Ramos (cell line): ENCODE data around the gene LCE2A.
"Not testable (repeated sequence)": the region's sequence is repeated elsewhere in the genome, so short reads cannot be mapped to it uniquely, and the experiment has no call there.

Experiments used
- in situ Hi-C: fragments of 300-500 bp; cut with MboI; formaldehyde crosslinking; loops from one replicate; pipeline ENCODE4 v1.14.3; 2022; ENCODE audit warnings: low sequenced_read_pairs; ENCODE audit not compliant: unreplicated experiment

The LCE2A gene

GRCh38 chr1:152697701-152698600 is at the start of gene LCE2A:
Gene LCE2A, plus strand, starts transcription at chr1:152698345. Its CDS starts 557 bp downstream, at chr1:152698902.
- in situ Hi-C loops, result no loop called here

GRCh38 chr1:152654110-152654509 is 44.0 kb upstream of the LCE2A start:
- in situ Hi-C loops, result loop anchor here (25.0 kb wide), 1 partner anchor 583 kb away; no protein-coding TSS in a partner anchor

- in situ Hi-C loops, result loop anchor here (25.0 kb wide), 1 partner anchor 581 kb away; no protein-coding TSS in a partner anchor
Observed at GRCh38 chr1:152656459-152656858, 41.7 kb upstream of the LCE2A start.

GRCh38 chr1:152657677-152658076 is 40.5 kb upstream of the LCE2A start:
- in situ Hi-C loops, result loop anchor here (25.0 kb wide), 1 partner anchor 580 kb away; no protein-coding TSS in a partner anchor

- in situ Hi-C loops, result loop anchor here (25.0 kb wide), 1 partner anchor 579 kb away; no protein-coding TSS in a partner anchor
Observed at GRCh38 chr1:152658649-152659048, 39.5 kb upstream of the LCE2A start.

GRCh38 chr1:152663098-152663497 is 35.0 kb upstream of the LCE2A start, which contains the start of gene LCE2D:
Gene LCE2D, plus strand, starts transcription at chr1:152663380. Its CDS starts 726 bp downstream, at chr1:152664106.
- in situ Hi-C loops, result loop anchor here (25.0 kb wide), 1 partner anchor 574 kb away; no protein-coding TSS in a partner anchor

GRCh38 chr1:152666171-152666570 is 32.0 kb upstream of the LCE2A start:
- in situ Hi-C loops, result loop anchor here (25.0 kb wide), 1 partner anchor 571 kb away; no protein-coding TSS in a partner anchor

- in situ Hi-C loops, result loop anchor here (25.0 kb wide), 1 partner anchor 570 kb away; no protein-coding TSS in a partner anchor
Observed at GRCh38 chr1:152667648-152668047, 30.5 kb upstream of the LCE2A start.

- in situ Hi-C loops, result loop anchor here (25.0 kb wide), 1 partner anchor 564 kb away; no protein-coding TSS in a partner anchor
Observed at GRCh38 chr1:152673016-152673415, 25.1 kb upstream of the LCE2A start.

- in situ Hi-C loops, result loop anchor here (25.0 kb wide), 1 partner anchor 562 kb away; no protein-coding TSS in a partner anchor
Observed at GRCh38 chr1:152674983-152675382, 23.2 kb upstream of the LCE2A start, which contains the start of gene LCE2C. Gene LCE2C, plus strand, starts transcription at chr1:152675279. Its CDS starts 737 bp downstream, at chr1:152676016.

- in situ Hi-C loops, result no loop called here
Observed at GRCh38 chr1:152679459-152679858, 18.7 kb upstream of the LCE2A start.

- in situ Hi-C loops, result no loop called here
Observed at GRCh38 chr1:152681616-152682015, 16.5 kb upstream of the LCE2A start.

- in situ Hi-C loops, result no loop called here
Observed at GRCh38 chr1:152683846-152684245, 14.3 kb upstream of the LCE2A start.

- in situ Hi-C loops, result not testable (repeated sequence)
Observed at GRCh38 chr1:152685823-152686222, 12.3 kb upstream of the LCE2A start, which contains the start of gene LCE2B. Gene LCE2B, plus strand, starts transcription at chr1:152686123. Its CDS starts 721 bp downstream, at chr1:152686844.

GRCh38 chr1:152699746-152700145 is 1.6 kb downstream of the LCE2A start:
- in situ Hi-C loops, result no loop called here

GRCh38 chr1:152707860-152708259 is 9.7 kb downstream of the LCE2A start, which contains the start of gene LCE4A:
Gene LCE4A, plus strand, starts transcription at chr1:152708160. Its CDS starts 916 bp downstream, at chr1:152709076.
- in situ Hi-C loops, result no loop called here

- in situ Hi-C loops, result no loop called here
Observed at GRCh38 chr1:152718238-152718637, 20.1 kb downstream of the LCE2A start.

- in situ Hi-C loops, result no loop called here
Observed at GRCh38 chr1:152725261-152725660, 27.1 kb downstream of the LCE2A start.

- in situ Hi-C loops, result no loop called here
Observed at GRCh38 chr1:152728986-152729385, 30.8 kb downstream of the LCE2A start.

GRCh38 chr1:152735648-152736047 is 37.5 kb downstream of the LCE2A start:
- in situ Hi-C loops, result no loop called here

- in situ Hi-C loops, result no loop called here
Observed at GRCh38 chr1:152737997-152738396, 39.9 kb downstream of the LCE2A start.
